HG02885 (cell line): ENCODE results near the gene MRGPRX2.

Experiments
- ATAC-seq: cut with Tn5 transposase; IDR thresholded peaks from one replicate; pipeline ENCODE4 v1.9.1; 2021; ENCODE audit warnings: mild to moderate bottlenecking; ENCODE audit not compliant: unreplicated experiment, poor library complexity

Gene MRGPRX2

GRCh38 chr11:19013181-19013857, 47.2 kb downstream of the MRGPRX2 start:
- ATAC-seq: no peak

GRCh38 chr11:19012636-19013035, 47.9 kb downstream of the MRGPRX2 start:
- ATAC-seq: no peak
